HEK293T (cell line): ENCODE data around the gene ZFHX2.
A peak's percentile ranks its signal among the peaks of the same experiment; 100 is the strongest.

Source experiments
- CTCF ChIA-PET: fragments of 350-600 bp; formaldehyde crosslinking; extraction: SDS; loops from one replicate; lab custom pipeline; 2021; ENCODE audit warnings: antibody characterized with exemption, inconsistent platforms; lab: Yijun Ruan, JAX
- POLR2A ChIA-PET: fragments of 350-600 bp; formaldehyde crosslinking; extraction: SDS; loops from one replicate; lab custom pipeline; 2020; ENCODE audit warnings: antibody characterized with exemption, inconsistent platforms; lab: Yijun Ruan, JAX
- DNase-seq: peaks from one replicate; pipeline ENCODE4 v3.0.0; 2012; ENCODE audit warnings: mixed read lengths; ENCODE audit errors: extremely low spot score
- ARNT ChIP-seq: fragments of 450-650 bp; IDR thresholded peaks from 2 replicates; pipeline ENCODE4 v1.6.1; 2017; ENCODE audit warnings: mild to moderate bottlenecking
- BHLHE40 ChIP-seq: fragments of 450-650 bp; IDR thresholded peaks from 2 replicates; pipeline ENCODE4 v1.6.1; 2016; ENCODE audit warnings: mild to moderate bottlenecking, moderate library complexity, borderline replicate concordance
- CTBP1 ChIP-seq: fragments of 450-650 bp; IDR thresholded peaks from 2 replicates; pipeline ENCODE4 v1.6.1; 2016; ENCODE audit warnings: borderline replicate concordance
- ELF4 ChIP-seq: fragments of 450-650 bp; IDR thresholded peaks from 2 replicates; pipeline ENCODE4 v1.6.1; 2017; ENCODE audit warnings: antibody characterized with exemption
- FOXA1 ChIP-seq: fragments of 450-650 bp; IDR thresholded peaks from 2 replicates; pipeline ENCODE4 v1.6.1; 2016; ENCODE audit warnings: mild to moderate bottlenecking
- FOXK2 ChIP-seq: fragments of 450-650 bp; IDR thresholded peaks from 2 replicates; pipeline ENCODE4 v1.6.1; 2016; ENCODE audit warnings: mild to moderate bottlenecking
- FOXM1 ChIP-seq: fragments of 450-650 bp; IDR thresholded peaks from 2 replicates; pipeline ENCODE4 v1.6.1; 2017; ENCODE audit warnings: mild to moderate bottlenecking, borderline replicate concordance
- HDGF ChIP-seq: fragments of 450-650 bp; IDR thresholded peaks from 2 replicates; pipeline ENCODE4 v1.6.1; 2017; ENCODE audit warnings: antibody characterized with exemption, borderline replicate concordance
- L3MBTL2 ChIP-seq: fragments of 450-650 bp; conservative IDR thresholded peaks from 2 replicates; pipeline ENCODE4 v1.6.1; 2016; ENCODE audit warnings: mild to moderate bottlenecking
- LEF1 ChIP-seq: fragments of 450-650 bp; IDR thresholded peaks from 2 replicates; pipeline ENCODE4 v1.6.1; 2017; ENCODE audit warnings: mild to moderate bottlenecking, borderline replicate concordance
- NFRKB ChIP-seq: fragments of 450-650 bp; IDR thresholded peaks from 2 replicates; pipeline ENCODE4 v1.6.1; 2016; ENCODE audit warnings: mild to moderate bottlenecking, moderate library complexity
- PKNOX1 ChIP-seq: fragments of 450-650 bp; IDR thresholded peaks from 2 replicates; pipeline ENCODE4 v1.6.1; 2016
- SP1 ChIP-seq: fragments of 450-650 bp; IDR thresholded peaks from 2 replicates; pipeline ENCODE4 v1.6.1; 2017
- SUZ12 ChIP-seq: fragments of 450-650 bp; IDR thresholded peaks from 2 replicates; pipeline ENCODE4 v1.6.1; 2016; ENCODE audit warnings: mild to moderate bottlenecking
- TARDBP ChIP-seq: fragments of 450-650 bp; IDR thresholded peaks from 2 replicates; pipeline ENCODE4 v1.6.1; 2016
- ZNF384 ChIP-seq: fragments of 450-650 bp; IDR thresholded peaks from 2 replicates; pipeline ENCODE4 v1.6.1; 2016

Gene ZFHX2

GRCh38 chr14:23570806-23571483 is 19.4 kb upstream of the ZFHX2 start:
- no peak for TF ChIP-seq FOXM1
- no peak for TF ChIP-seq BHLHE40
- TF ChIP-seq PKNOX1: no peak
- no peak for TF ChIP-seq CTBP1
- TF ChIP-seq ZNF384: no peak
- TF ChIP-seq FOXK2: no peak
- TF ChIP-seq HDGF: no peak
- no peak for TF ChIP-seq TARDBP
- ChIA-PET CTCF (interaction anchor here (0.6 to 1.1 kb wide), 2 partner anchors 10 to 520 kb away, joined by 3 read pairs; no protein-coding TSS in a partner anchor), POLR2A (interaction anchor here (0.7 to 0.9 kb wide), 2 partner anchors 249 to 543 kb away, joined by 3 read pairs; no protein-coding TSS in a partner anchor)
- DNase-seq: no peak

- TF ChIP-seq PKNOX1 (no peak), CTBP1 (no peak), NFRKB (no peak), FOXM1 (no peak), L3MBTL2 (no peak), BHLHE40 (no peak), FOXK2 (no peak)
- DNase-seq: peak; percentile 27
- ChIA-PET POLR2A (interaction anchor here (1.3 kb wide), 1 partner anchor 13 kb away, joined by 3 read pairs; no protein-coding TSS in a partner anchor), CTCF (interaction anchor here (0.7 to 1.7 kb wide), 4 partner anchors 9 to 61 kb away, joined by 3 to 4 read pairs (median 3); partner anchors contain the start of gene JPH4)
Measured at GRCh38 chr14:23569443-23570151, 18.0 kb upstream of the ZFHX2 start.

GRCh38 chr14:23568600-23569331 is 17.2 kb upstream of the ZFHX2 start:
- ChIA-PET CTCF (interaction anchor here (0.7 to 1.8 kb wide), 7 partner anchors 9 to 90 kb away, joined by 3 to 4 read pairs (median 3); partner anchors contain the start of gene JPH4), POLR2A (interaction anchor here (1.1 to 2.3 kb wide), 3 partner anchors 13 to 17 kb away, joined by 3 to 9 read pairs (median 3); partner anchors contain the start of genes THTPA and ZFHX2)
- TF ChIP-seq HDGF: no peak
- TF ChIP-seq FOXA1: no peak
- TF ChIP-seq FOXK2: no peak
- no peak for TF ChIP-seq PKNOX1
- no peak for TF ChIP-seq L3MBTL2
- TF ChIP-seq FOXM1: no peak
- no peak for TF ChIP-seq NFRKB
- no peak for TF ChIP-seq BHLHE40
- no peak for TF ChIP-seq CTBP1
- TF ChIP-seq LEF1: no peak
- no peak for TF ChIP-seq ZNF384
- no peak for TF ChIP-seq ARNT
- TF ChIP-seq SUZ12: no peak
- no peak for TF ChIP-seq ELF4
- TF ChIP-seq SP1: no peak
- no peak for TF ChIP-seq TARDBP
- peak; percentile 49 for DNase-seq

- TF ChIP-seq HDGF (no peak), CTBP1 (no peak), FOXM1 (no peak), SP1 (no peak), PKNOX1 (no peak), FOXK2 (no peak), L3MBTL2 (peak; percentile 9), LEF1 (no peak)
- CTCF ChIA-PET: interaction anchor here (0.7 to 1.8 kb wide), 4 partner anchors 8 to 89 kb away, joined by 3 to 4 read pairs (median 4); no protein-coding TSS in a partner anchor
- POLR2A ChIA-PET: interaction anchor here (0.8 to 2.3 kb wide), 4 partner anchors 9 to 16 kb away, joined by 3 to 9 read pairs (median 4); partner anchors contain the start of genes THTPA and ZFHX2
- DNase-seq: no peak
Measured at GRCh38 chr14:23568021-23568599, 16.5 kb upstream of the ZFHX2 start.
